Chondrocyte (in vitro differentiated cells): ENCODE data around the gene ZSWIM3. TPM values are rescaled to one million over a fixed set of nuclear protein-coding genes. Genes with fewer than 3 reads are reported as not detected.

Experiments
- DNase-seq: peaks from one replicate; pipeline ENCODE4 v3.0.0; 2021; ENCODE audit warnings: mixed read lengths, low spot score
- H3K27ac Mint-ChIP-seq: one replicate; pipeline ENCODE4 v1.8.0; 2021; ENCODE audit warnings: mild to moderate bottlenecking, moderate library complexity, mixed read lengths; ENCODE audit not compliant: unreplicated experiment
- H3K27me3 Mint-ChIP-seq: 2 replicates; pipeline ENCODE4 v1.8.0; 2021; ENCODE audit warnings: low read depth, mixed read lengths
- H3K36me3 Mint-ChIP-seq: 2 replicates; pipeline ENCODE4 v1.8.0; 2021; ENCODE audit warnings: low read depth, mixed read lengths
- H3K4me1 Mint-ChIP-seq: 2 replicates; pipeline ENCODE4 v1.8.0; 2021; ENCODE audit warnings: low read depth, mild to moderate bottlenecking, mixed read lengths
- H3K4me3 Mint-ChIP-seq: one replicate; pipeline ENCODE4 v1.8.0; 2021; ENCODE audit warnings: mild to moderate bottlenecking, moderate library complexity, mixed read lengths; ENCODE audit not compliant: unreplicated experiment
- H3K9me3 Mint-ChIP-seq: 2 replicates; pipeline ENCODE4 v1.8.0; 2021; ENCODE audit warnings: low read depth, mixed read lengths
- CTCF ChIP-seq: fragments of 200-600 bp; sonication (generic); IDR thresholded peaks from 2 replicates; pipeline ENCODE4 v1.5.0; 2021; ENCODE audit warnings: antibody characterized with exemption, mild to moderate bottlenecking, moderate library complexity
- total RNA-seq: library from RNA; stranded (reverse); gene quantifications from 3 replicates; pipeline ENCODE4 v1.2.1, GENCODE V29; 2021

Gene ZSWIM3
- total RNA-seq, 1 donor from 2014 or later, result 3.9 TPM

GRCh38 chr20:45927071-45927878, 69.9 kb downstream of the ZSWIM3 start:
- H3K27me3 Mint-ChIP-seq, result no peaks in the 10 kb centered on the region
- DNase-seq, result no peak

More at GRCh38 chr20:45927071-45927878, 69.9 kb downstream of the ZSWIM3 start:
- Mint-ChIP-seq H3K36me3 (no peaks in the 10 kb centered on the region), H3K27ac (no peak overlapping the region), H3K4me1 (peaks cover 14% of the 10 kb centered on the region), H3K9me3 (no peaks in the 10 kb centered on the region), H3K4me3 (no peak overlapping the region)
- no peak for TF ChIP-seq CTCF

Other genes starting within 250 kb of the ZSWIM3 start
- gene WFDC10A, start 227.9 kb upstream of the ZSWIM3 start, total RNA-seq, result not detected in 3 replicates
- not detected in 3 replicates for gene WFDC9, start 226.3 kb upstream of the ZSWIM3 start, total RNA-seq
- not detected in 3 replicates for gene WFDC11, start 187.4 kb upstream of the ZSWIM3 start, total RNA-seq
- not detected in 3 replicates for gene WFDC13, start 155.6 kb upstream of the ZSWIM3 start, total RNA-seq
- not detected in 3 replicates for gene WFDC10B, start 152.6 kb upstream of the ZSWIM3 start, total RNA-seq
- gene SPINT4, start 135.3 kb upstream of the ZSWIM3 start, total RNA-seq, result not detected in 3 replicates
- 0.70 to 1.4 TPM in 2 of 3 replicates, not detected in the other for gene WFDC3, start 65.7 kb upstream of the ZSWIM3 start, total RNA-seq
- 22.1 to 22.9 TPM (median 22.5 TPM) in 3 replicates for gene DNTTIP1, start 65.7 kb upstream of the ZSWIM3 start, total RNA-seq
- 12.8 to 17.2 TPM (median 15.3 TPM) in 3 replicates for gene UBE2C, start 45.0 kb upstream of the ZSWIM3 start, total RNA-seq
- 0.46 to 0.63 TPM (median 0.52 TPM) in 3 replicates for gene TNNC2, start 30.3 kb upstream of the ZSWIM3 start, total RNA-seq
- 25.2 to 27.7 TPM (median 26.5 TPM) in 3 replicates for gene SNX21, start 23.8 kb upstream of the ZSWIM3 start, total RNA-seq
- 14.2 to 22.8 TPM (median 15.9 TPM) in 3 replicates for gene ACOT8, start 222 bp upstream of the ZSWIM3 start, total RNA-seq
- gene ZSWIM1, start 23.6 kb downstream of the ZSWIM3 start, total RNA-seq, result 7.9 to 11.3 TPM (median 8.1 TPM) in 3 replicates
- gene SPATA25, start 30.0 kb downstream of the ZSWIM3 start, total RNA-seq, result 0.49 to 1.4 TPM (median 1.2 TPM) in 3 replicates
- gene NEURL2, start 33.6 kb downstream of the ZSWIM3 start, total RNA-seq, result 1.8 to 3.0 TPM (median 2.7 TPM) in 3 replicates
- gene CTSA, start 33.7 kb downstream of the ZSWIM3 start, total RNA-seq, result 172 to 199 TPM (median 175 TPM) in 3 replicates
- gene PLTP, start 54.5 kb downstream of the ZSWIM3 start, total RNA-seq, result 48.1 to 53.1 TPM (median 48.5 TPM) in 3 replicates
- 23.5 to 25.7 TPM (median 24.9 TPM) in 3 replicates for gene PCIF1, start 77.1 kb downstream of the ZSWIM3 start, total RNA-seq
- 14.2 to 18.3 TPM (median 14.6 TPM) in 3 replicates for gene ZNF335, start 114.6 kb downstream of the ZSWIM3 start, total RNA-seq
- 2.1 to 2.2 TPM in 2 of 3 replicates, not detected in the other for gene MMP9, start 151.3 kb downstream of the ZSWIM3 start, total RNA-seq
- 0.89 to 2.1 TPM (median 1.9 TPM) in 3 replicates for gene SLC12A5, start 171.6 kb downstream of the ZSWIM3 start, total RNA-seq
- 25.1 to 27.3 TPM (median 26.2 TPM) in 3 replicates for gene NCOA5, start 232.3 kb downstream of the ZSWIM3 start, total RNA-seq